SK-N-SH (cell line): ENCODE results near the gene PHGDH.

Source experiments
- RAD21 ChIP-seq: IDR thresholded peaks from 2 replicates; pipeline ENCODE4 v1.6.1; 2012; ENCODE audit warnings: mild to moderate bottlenecking, low read length
- RXRA ChIP-seq: IDR thresholded peaks from 2 replicates; pipeline ENCODE4 v1.4.0; 2012; ENCODE audit warnings: low read depth, mild to moderate bottlenecking, borderline replicate concordance
- TF ChIP-seq, protein P1 (sequence below): fragments of 200-600 bp; sonication (generic); IDR thresholded peaks from 2 replicates; pipeline ENCODE4 v1.6.1; 2017; ENCODE audit warnings: antibody characterized with exemption, mild to moderate bottlenecking, moderate library complexity

DNA sequence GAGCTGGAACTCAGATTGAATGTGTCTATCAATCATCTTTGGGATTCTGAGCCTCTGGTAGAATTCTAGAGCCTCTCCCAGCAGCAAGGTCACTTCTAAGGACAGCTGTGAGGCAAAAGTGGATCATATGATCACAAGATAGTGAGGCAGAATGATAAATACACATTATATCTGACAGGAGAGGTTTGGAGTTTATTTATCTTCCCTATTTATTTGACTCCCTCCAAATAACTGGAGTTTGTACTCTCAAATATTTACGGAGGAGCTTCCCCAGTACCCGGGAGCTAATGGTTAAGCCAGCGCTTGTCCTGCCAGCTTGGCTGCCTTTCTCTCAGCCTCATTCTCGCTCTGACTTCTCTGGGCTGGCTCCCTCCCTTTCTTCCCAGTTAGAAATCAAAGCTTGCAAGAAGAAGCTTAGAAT lies 54.6 kb downstream of the PHGDH start:
- TF ChIP-seq, protein P1, sequence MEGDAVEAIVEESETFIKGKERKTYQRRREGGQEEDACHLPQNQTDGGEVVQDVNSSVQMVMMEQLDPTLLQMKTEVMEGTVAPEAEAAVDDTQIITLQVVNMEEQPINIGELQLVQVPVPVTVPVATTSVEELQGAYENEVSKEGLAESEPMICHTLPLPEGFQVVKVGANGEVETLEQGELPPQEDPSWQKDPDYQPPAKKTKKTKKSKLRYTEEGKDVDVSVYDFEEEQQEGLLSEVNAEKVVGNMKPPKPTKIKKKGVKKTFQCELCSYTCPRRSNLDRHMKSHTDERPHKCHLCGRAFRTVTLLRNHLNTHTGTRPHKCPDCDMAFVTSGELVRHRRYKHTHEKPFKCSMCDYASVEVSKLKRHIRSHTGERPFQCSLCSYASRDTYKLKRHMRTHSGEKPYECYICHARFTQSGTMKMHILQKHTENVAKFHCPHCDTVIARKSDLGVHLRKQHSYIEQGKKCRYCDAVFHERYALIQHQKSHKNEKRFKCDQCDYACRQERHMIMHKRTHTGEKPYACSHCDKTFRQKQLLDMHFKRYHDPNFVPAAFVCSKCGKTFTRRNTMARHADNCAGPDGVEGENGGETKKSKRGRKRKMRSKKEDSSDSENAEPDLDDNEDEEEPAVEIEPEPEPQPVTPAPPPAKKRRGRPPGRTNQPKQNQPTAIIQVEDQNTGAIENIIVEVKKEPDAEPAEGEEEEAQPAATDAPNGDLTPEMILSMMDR: no peak
- no peak for TF ChIP-seq RAD21
- no peak for TF ChIP-seq RXRA
